Measurements from ENCODE around the gene AKAP1. TPM values are rescaled to one million over a fixed set of nuclear protein-coding genes. Genes with fewer than 3 reads are reported as not detected.

Gene AKAP1, protein sequence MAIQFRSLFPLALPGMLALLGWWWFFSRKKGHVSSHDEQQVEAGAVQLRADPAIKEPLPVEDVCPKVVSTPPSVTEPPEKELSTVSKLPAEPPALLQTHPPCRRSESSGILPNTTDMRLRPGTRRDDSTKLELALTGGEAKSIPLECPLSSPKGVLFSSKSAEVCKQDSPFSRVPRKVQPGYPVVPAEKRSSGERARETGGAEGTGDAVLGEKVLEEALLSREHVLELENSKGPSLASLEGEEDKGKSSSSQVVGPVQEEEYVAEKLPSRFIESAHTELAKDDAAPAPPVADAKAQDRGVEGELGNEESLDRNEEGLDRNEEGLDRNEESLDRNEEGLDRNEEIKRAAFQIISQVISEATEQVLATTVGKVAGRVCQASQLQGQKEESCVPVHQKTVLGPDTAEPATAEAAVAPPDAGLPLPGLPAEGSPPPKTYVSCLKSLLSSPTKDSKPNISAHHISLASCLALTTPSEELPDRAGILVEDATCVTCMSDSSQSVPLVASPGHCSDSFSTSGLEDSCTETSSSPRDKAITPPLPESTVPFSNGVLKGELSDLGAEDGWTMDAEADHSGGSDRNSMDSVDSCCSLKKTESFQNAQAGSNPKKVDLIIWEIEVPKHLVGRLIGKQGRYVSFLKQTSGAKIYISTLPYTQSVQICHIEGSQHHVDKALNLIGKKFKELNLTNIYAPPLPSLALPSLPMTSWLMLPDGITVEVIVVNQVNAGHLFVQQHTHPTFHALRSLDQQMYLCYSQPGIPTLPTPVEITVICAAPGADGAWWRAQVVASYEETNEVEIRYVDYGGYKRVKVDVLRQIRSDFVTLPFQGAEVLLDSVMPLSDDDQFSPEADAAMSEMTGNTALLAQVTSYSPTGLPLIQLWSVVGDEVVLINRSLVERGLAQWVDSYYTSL
- 29.7 and 34.0 TPM in 2 replicates for total RNA-seq

DNA sequence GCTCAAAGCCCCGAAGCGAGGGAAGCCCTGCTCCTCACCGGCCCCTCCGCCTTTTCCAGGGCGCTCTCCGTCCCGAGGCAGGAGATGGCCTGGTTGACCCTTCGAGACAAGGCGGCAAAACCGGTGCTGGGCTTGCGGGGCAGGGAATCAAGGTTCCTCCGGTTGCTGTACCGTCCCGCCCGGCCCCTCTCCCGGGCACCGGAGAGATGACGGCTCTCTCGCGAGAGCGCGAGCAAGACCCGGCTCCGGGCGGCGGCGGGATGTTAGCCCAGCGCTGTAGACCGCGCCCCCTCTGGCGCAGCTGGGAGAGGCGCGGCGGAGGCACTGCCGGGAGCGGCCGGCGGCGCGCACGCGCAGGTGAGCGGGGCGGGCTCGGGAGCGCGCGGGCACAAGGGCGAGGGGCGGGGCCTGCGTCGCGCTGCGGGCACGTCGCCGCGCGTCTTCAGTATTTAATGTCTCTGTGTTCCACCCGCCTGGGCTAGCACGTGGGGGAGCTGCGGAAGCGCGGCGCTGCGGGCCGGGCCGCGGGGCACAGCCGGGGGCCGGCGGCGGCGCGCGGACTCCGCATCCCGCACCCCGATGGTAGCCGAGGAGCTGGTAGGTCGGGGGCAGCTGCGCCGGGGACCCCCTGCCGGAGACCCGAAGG is at the start of gene AKAP1:
TSS of gene AKAP1 (plus strand) at position 445 of the 646 bp plus-strand sequence. CDS start 20,219 bp downstream, outside the sequence.

Other genes with a start within 250 kb of the AKAP1 start
- 43.2 and 61.9 TPM in 2 replicates for gene TRIM25, start 171.2 kb upstream of the AKAP1 start, total RNA-seq
- gene COIL, start 124.2 kb upstream of the AKAP1 start, total RNA-seq: 23.0 and 25.5 TPM in 2 replicates
- 26.2 and 33.7 TPM in 2 replicates for gene SCPEP1, start 107.1 kb upstream of the AKAP1 start, total RNA-seq
- gene MSI2, start 171.3 kb downstream of the AKAP1 start, total RNA-seq: 31.3 and 42.1 TPM in 2 replicates